Upper lobe of left lung (tissue), 6 donors: Measurements from ENCODE around the gene CARD11. TPM values are rescaled to one million over a fixed set of nuclear protein-coding genes. Genes with fewer than 3 reads are reported as not detected.

Experiments
- ATAC-seq, 2 donors: fragments of 200-7000 bp; cut with Tn5 transposase; one replicate each; pipeline ENCODE4 v1.9.1; 2022; ENCODE audit warnings: mild to moderate bottlenecking in 2 of 2, moderate library complexity in 2 of 2; ENCODE audit not compliant: low FRiP score in 2 of 2
- DNase-seq, 2 donors: peaks; one replicate each; pipeline ENCODE4 v3.0.0-alpha.2; 2019 to 2020
- H3K27ac ChIP-seq, 4 donors: fragments of 200-600 bp; sonication (generic); one replicate each; pipeline ENCODE4 v1.5.1; 2016 to 2019
- H3K27me3 ChIP-seq, 4 donors: fragments of 200-600 bp; sonication (generic); one replicate each; pipeline ENCODE4 v1.5.1; 2017 to 2019
- H3K36me3 ChIP-seq, 4 donors: fragments of 200-600 bp; sonication (generic); one replicate each; pipeline ENCODE4 v1.5.1; 2016 to 2019
- H3K4me1 ChIP-seq, 4 donors: fragments of 200-600 bp; sonication (generic); one replicate each; pipeline ENCODE4 v1.5.1; 2018 to 2019
- H3K4me3 ChIP-seq, 4 donors: fragments of 200-600 bp; sonication (generic); one replicate each; pipeline ENCODE4 v1.5.1; 2017 to 2019; ENCODE audit warnings: mild to moderate bottlenecking in 2 of 4, moderate library complexity in 1 of 4
- H3K9me3 ChIP-seq, 4 donors: fragments of 200-600 bp; sonication (generic); one replicate each; pipeline ENCODE4 v1.5.1; 2018 to 2019
- CTCF ChIP-seq, 6 experiments: fragments of 450-650 bp in 4 of 6; fragments of 200-600 bp in 2 of 6; sonication (generic) in 2 of 6; IDR thresholded peaks; one replicate each; pipeline ENCODE4 v1.5.1; 2016 to 2019; ENCODE audit warnings: antibody characterized with exemption in 6 of 6
- EP300 ChIP-seq, 4 donors: sonication (generic); formaldehyde crosslinking; IDR thresholded peaks; one replicate each; pipeline ENCODE4 v1.5.1; 2017; ENCODE audit warnings: antibody characterized with exemption in 4 of 4, control low read depth in 2 of 4
- POLR2A ChIP-seq, 4 donors: fragments of 450-650 bp; IDR thresholded peaks; one replicate each; pipeline ENCODE4 v1.5.1; 2016 to 2017; ENCODE audit warnings: antibody characterized with exemption in 4 of 4, mild to moderate bottlenecking in 2 of 4
- POLR2AphosphoS5 ChIP-seq, 2 donors: sonication (generic); formaldehyde crosslinking; IDR thresholded peaks; one replicate each; pipeline ENCODE4 v1.5.1; 2017; ENCODE audit warnings: antibody characterized with exemption in 2 of 2
- WGBS, 2 donors: methylation state at CpG; one replicate each; pipeline ENCODE4 v1.1.5; 2017 to 2018; 5-methylcytosine and 5-hydroxymethylcytosine counted together
- total RNA-seq, 6 donors: library from RNA; depleted of rRNA in 4 of 6; stranded (reverse); fragments of >200 nt in 4 of 6; gene quantifications; one replicate each; pipeline versions ENCODE4 v1.1.0 to v1.2.1, GENCODE V29; 2016 to 2021
- donor health status: DM: no; HTN: no; CAD: no; lungs with moderate emphysema.
- donor health status: DM: no; HTN: yes; CAD: no; lungs with severe emphysema.

CARD11 gene
- total RNA-seq, 6 donors from 2014 or later = 2.8 to 16.8 (median 6.8) TPM

GRCh38 chr7:2913760-2914387, 129.8 kb downstream of the CARD11 start:
- H3K4me1 ChIP-seq = no peaks in the 10 kb centered on the region
- H3K9me3 ChIP-seq = no peaks in the 10 kb centered on the region
- no peak for TF ChIP-seq CTCF (IDR thresholded peaks at IDR 0.05)
- TF ChIP-seq POLR2AphosphoS5 (IDR thresholded peaks at IDR 0.05) = no peak
- TF ChIP-seq POLR2A (IDR thresholded peaks at IDR 0.05) = no peak
- no peak for TF ChIP-seq EP300 (IDR thresholded peaks at IDR 0.05)
- H3K36me3 ChIP-seq = no peaks in the 10 kb centered on the region
- no peak for DNase-seq
- no peak for ATAC-seq
- no peak overlapping the region for H3K27ac ChIP-seq
- no peaks in the 10 kb centered on the region for H3K27me3 ChIP-seq
- WGBS, 2 donors = 85 to 87% methylated on average over 22 to 26 of the region's 26 CpGs
- no peak overlapping the region for H3K4me3 ChIP-seq

- Histone ChIP-seq H3K4me1 (no peaks in the 10 kb centered on the region), H3K36me3 (no peaks in the 10 kb centered on the region), H3K27me3 (no peaks in the 10 kb centered on the region), H3K9me3 (no peaks in the 10 kb centered on the region), H3K27ac (no peak overlapping the region), H3K4me3 (no peak overlapping the region)
- DNase-seq = no peak
- TF ChIP-seq POLR2A (IDR thresholded peaks at IDR 0.05) (no peak), CTCF (IDR thresholded peaks at IDR 0.05) (no peak), EP300 (IDR thresholded peaks at IDR 0.05) (no peak), POLR2AphosphoS5 (IDR thresholded peaks at IDR 0.05) (no peak)
- WGBS, 2 donors = 88 to 90% methylated on average over 10 to 16 of the region's 16 CpGs
- no peak for ATAC-seq
Measured at GRCh38 chr7:2912684-2913439, 130.8 kb downstream of the CARD11 start.

- DNase-seq (no peak), ATAC-seq (no peak)
- Histone ChIP-seq H3K4me1 (no peaks in the 10 kb centered on the region), H3K9me3 (no peaks in the 10 kb centered on the region), H3K27me3 (no peaks in the 10 kb centered on the region), H3K4me3 (no peak overlapping the region), H3K36me3 (no peaks in the 10 kb centered on the region), H3K27ac (no peak overlapping the region)
- 62 to 69% methylated on average over 13 of the region's 13 CpGs for WGBS, 2 donors
- TF ChIP-seq CTCF (IDR thresholded peaks at IDR 0.05) (no peak), EP300 (IDR thresholded peaks at IDR 0.05) (no peak), POLR2AphosphoS5 (IDR thresholded peaks at IDR 0.05) (no peak), POLR2A (IDR thresholded peaks at IDR 0.05) (no peak)
Measured at GRCh38 chr7:2911466-2911865, 132.2 kb downstream of the CARD11 start.

- ATAC-seq (no peak), DNase-seq (no peak)
- Histone ChIP-seq H3K4me1 (no peaks in the 10 kb centered on the region), H3K27ac (no peak overlapping the region), H3K27me3 (no peaks in the 10 kb centered on the region), H3K4me3 (no peak overlapping the region), H3K9me3 (no peaks in the 10 kb centered on the region), H3K36me3 (no peaks in the 10 kb centered on the region)
- TF ChIP-seq POLR2A (IDR thresholded peaks at IDR 0.05) (no peak), CTCF (IDR thresholded peaks at IDR 0.05) (no peak), EP300 (IDR thresholded peaks at IDR 0.05) (no peak), POLR2AphosphoS5 (IDR thresholded peaks at IDR 0.05) (no peak)
- WGBS, 2 donors = 91 to 95% methylated on average over 12 to 18 of the region's 18 CpGs
Measured at GRCh38 chr7:2909471-2910039, 134.1 kb downstream of the CARD11 start.
